Measurements from ENCODE around the gene GID8. TPM values are rescaled to one million over a fixed set of nuclear protein-coding genes. Genes with fewer than 3 reads are reported as not detected.

GID8 gene
- polyA plus RNA-seq, 1 donor from 2014 or later = 54.8 TPM

GRCh38 chr20:62896526-62896925, 41.4 kb upstream of the GID8 start:
- no peak for TF ChIP-seq CTCF (IDR thresholded peaks at IDR 0.05; ENCODE audit: poor library complexity, severe bottlenecking)
- TF ChIP-seq RAD21 (conservative IDR thresholded peaks at IDR 0.05) = no peak
- no peak for TF ChIP-seq EZH2 (IDR thresholded peaks at IDR 0.05; ENCODE audit: borderline replicate concordance, insufficient read depth, low read length, poor library complexity, severe bottlenecking)
- no peak for TF ChIP-seq POLR2AphosphoS5 (IDR thresholded peaks at IDR 0.05)
- TF ChIP-seq EP300 (conservative IDR thresholded peaks at IDR 0.05; ENCODE audit: poor library complexity, severe bottlenecking) = no peak
- TF ChIP-seq, protein P1, sequence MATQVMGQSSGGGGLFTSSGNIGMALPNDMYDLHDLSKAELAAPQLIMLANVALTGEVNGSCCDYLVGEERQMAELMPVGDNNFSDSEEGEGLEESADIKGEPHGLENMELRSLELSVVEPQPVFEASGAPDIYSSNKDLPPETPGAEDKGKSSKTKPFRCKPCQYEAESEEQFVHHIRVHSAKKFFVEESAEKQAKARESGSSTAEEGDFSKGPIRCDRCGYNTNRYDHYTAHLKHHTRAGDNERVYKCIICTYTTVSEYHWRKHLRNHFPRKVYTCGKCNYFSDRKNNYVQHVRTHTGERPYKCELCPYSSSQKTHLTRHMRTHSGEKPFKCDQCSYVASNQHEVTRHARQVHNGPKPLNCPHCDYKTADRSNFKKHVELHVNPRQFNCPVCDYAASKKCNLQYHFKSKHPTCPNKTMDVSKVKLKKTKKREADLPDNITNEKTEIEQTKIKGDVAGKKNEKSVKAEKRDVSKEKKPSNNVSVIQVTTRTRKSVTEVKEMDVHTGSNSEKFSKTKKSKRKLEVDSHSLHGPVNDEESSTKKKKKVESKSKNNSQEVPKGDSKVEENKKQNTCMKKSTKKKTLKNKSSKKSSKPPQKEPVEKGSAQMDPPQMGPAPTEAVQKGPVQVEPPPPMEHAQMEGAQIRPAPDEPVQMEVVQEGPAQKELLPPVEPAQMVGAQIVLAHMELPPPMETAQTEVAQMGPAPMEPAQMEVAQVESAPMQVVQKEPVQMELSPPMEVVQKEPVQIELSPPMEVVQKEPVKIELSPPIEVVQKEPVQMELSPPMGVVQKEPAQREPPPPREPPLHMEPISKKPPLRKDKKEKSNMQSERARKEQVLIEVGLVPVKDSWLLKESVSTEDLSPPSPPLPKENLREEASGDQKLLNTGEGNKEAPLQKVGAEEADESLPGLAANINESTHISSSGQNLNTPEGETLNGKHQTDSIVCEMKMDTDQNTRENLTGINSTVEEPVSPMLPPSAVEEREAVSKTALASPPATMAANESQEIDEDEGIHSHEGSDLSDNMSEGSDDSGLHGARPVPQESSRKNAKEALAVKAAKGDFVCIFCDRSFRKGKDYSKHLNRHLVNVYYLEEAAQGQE (IDR thresholded peaks at IDR 0.05; ENCODE audit: borderline replicate concordance) = no peak
- no peak for TF ChIP-seq SMC3 (conservative IDR thresholded peaks at IDR 0.05; ENCODE audit: poor library complexity)
- TF ChIP-seq MXI1 (conservative IDR thresholded peaks at IDR 0.05; ENCODE audit: poor library complexity, severe bottlenecking) = no peak
- no peak for TF ChIP-seq TAF1 (IDR thresholded peaks at IDR 0.05; ENCODE audit: low read depth)
- Histone ChIP-seq H3F3A (ENCODE audit: insufficient read depth, low read length, poor library complexity, severe bottlenecking) (no peaks in the 10 kb centered on the region), H3K27ac (ENCODE audit: low read length) (no peak overlapping the region)

DNA sequence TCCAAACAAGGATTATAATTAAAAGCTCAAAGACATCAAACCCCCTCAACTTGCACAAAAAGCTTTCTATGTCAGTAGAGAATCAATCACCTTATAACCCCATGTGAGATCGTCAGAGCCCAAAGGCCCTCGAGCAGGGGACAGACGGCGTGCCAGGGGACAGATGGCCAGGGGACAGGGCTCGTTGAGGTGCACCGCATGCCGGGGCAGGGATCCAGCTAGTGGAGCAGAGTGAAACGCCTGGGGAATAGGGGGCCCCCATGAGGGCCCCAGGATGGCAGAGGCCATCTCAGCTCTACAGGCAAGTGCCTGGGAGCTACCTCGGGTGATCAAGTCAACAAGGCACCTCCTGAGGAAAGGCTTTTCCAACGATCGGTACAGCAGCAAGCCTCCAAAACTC, 40.3 kb upstream of the GID8 start:
- Histone ChIP-seq H3F3A (ENCODE audit: insufficient read depth, low read length, poor library complexity, severe bottlenecking) (no peaks in the 10 kb centered on the region), H3K36me3 (ENCODE audit: insufficient read depth, low read length) (peaks cover 13% of the 10 kb centered on the region), H3K27me3 (ENCODE audit: insufficient read depth, low read depth, low read length) (no peaks in the 10 kb centered on the region), H4K20me1 (ENCODE audit: insufficient read depth) (no peaks in the 10 kb centered on the region), H3K27ac (ENCODE audit: low read length) (no peak overlapping the region), H3K9me3 (ENCODE audit: low read length) (no peaks in the 10 kb centered on the region), H3K4me2 (ENCODE audit: low read length) (no peak overlapping the region), H3K9me2 (ENCODE audit: insufficient read depth, low read length) (no peaks in the 10 kb centered on the region), H2AFZ (ENCODE audit: low read depth, low read length) (no peak overlapping the region), H3K9ac (ENCODE audit: low read length) (no peak overlapping the region), H3K4me3 (ENCODE audit: low read length) (no peak overlapping the region), H3K79me2 (replicated peaks; ENCODE audit: insufficient read depth, low read length) (no peaks in the 10 kb centered on the region)
- TF ChIP-seq EP300 (conservative IDR thresholded peaks at IDR 0.05; ENCODE audit: poor library complexity, severe bottlenecking) = no peak
- no peak for TF ChIP-seq SMC3 (conservative IDR thresholded peaks at IDR 0.05; ENCODE audit: poor library complexity)
- no peak for TF ChIP-seq EZH2 (IDR thresholded peaks at IDR 0.05; ENCODE audit: borderline replicate concordance, insufficient read depth, low read length, poor library complexity, severe bottlenecking)
- no peak for TF ChIP-seq POLR2AphosphoS5 (IDR thresholded peaks at IDR 0.05)
- no peak for TF ChIP-seq CTCF (IDR thresholded peaks at IDR 0.05; ENCODE audit: poor library complexity, severe bottlenecking)
- no peak for TF ChIP-seq RAD21 (conservative IDR thresholded peaks at IDR 0.05)
- TF ChIP-seq MXI1 (conservative IDR thresholded peaks at IDR 0.05; ENCODE audit: poor library complexity, severe bottlenecking) = no peak
- no peak for TF ChIP-seq TAF1 (IDR thresholded peaks at IDR 0.05; ENCODE audit: low read depth)
- TF ChIP-seq, protein P1 (IDR thresholded peaks at IDR 0.05; ENCODE audit: borderline replicate concordance) = no peak

More at GRCh38 chr20:62896526-62896925, 41.4 kb upstream of the GID8 start:
- Histone ChIP-seq H3K4me3 (ENCODE audit: low read length) (no peak overlapping the region), H3K4me2 (ENCODE audit: low read length) (no peak overlapping the region), H3K9me2 (ENCODE audit: insufficient read depth, low read length) (no peaks in the 10 kb centered on the region), H2AFZ (ENCODE audit: low read depth, low read length) (no peak overlapping the region), H3K9me3 (ENCODE audit: low read length) (no peaks in the 10 kb centered on the region), H3K9ac (ENCODE audit: low read length) (no peak overlapping the region), H3K36me3 (ENCODE audit: insufficient read depth, low read length) (peaks cover 13% of the 10 kb centered on the region), H4K20me1 (ENCODE audit: insufficient read depth) (no peaks in the 10 kb centered on the region), H3K79me2 (replicated peaks; ENCODE audit: insufficient read depth, low read length) (no peaks in the 10 kb centered on the region), H3K27me3 (ENCODE audit: insufficient read depth, low read depth, low read length) (no peaks in the 10 kb centered on the region)
